Esophagus muscularis mucosa (tissue), 3 donors: Measurements from ENCODE around the gene FES.

Source experiments
- POLR2AphosphoS5 ChIP-seq, 2 donors: sonication (generic); formaldehyde crosslinking; IDR thresholded peaks; one replicate each; pipeline ENCODE4 v1.6.1; 2017; ENCODE audit warnings: antibody characterized with exemption in 2 of 2
- TF ChIP-seq, protein P1 (sequence below), 3 experiments: fragments of 200-600 bp in 2 of 3; fragments of 450-650 bp in 1 of 3; sonication (generic) in 2 of 3; IDR thresholded peaks; one replicate each; pipeline ENCODE4 v1.5.1; 2017 to 2019; ENCODE audit warnings: antibody characterized with exemption in 3 of 3, mild to moderate bottlenecking in 2 of 3, moderate library complexity in 1 of 3

GRCh38 chr15:90901175-90902039, 17.1 kb downstream of the FES start:
- no peak for TF ChIP-seq POLR2AphosphoS5 (IDR thresholded peaks at IDR 0.05)
- TF ChIP-seq, protein P1, sequence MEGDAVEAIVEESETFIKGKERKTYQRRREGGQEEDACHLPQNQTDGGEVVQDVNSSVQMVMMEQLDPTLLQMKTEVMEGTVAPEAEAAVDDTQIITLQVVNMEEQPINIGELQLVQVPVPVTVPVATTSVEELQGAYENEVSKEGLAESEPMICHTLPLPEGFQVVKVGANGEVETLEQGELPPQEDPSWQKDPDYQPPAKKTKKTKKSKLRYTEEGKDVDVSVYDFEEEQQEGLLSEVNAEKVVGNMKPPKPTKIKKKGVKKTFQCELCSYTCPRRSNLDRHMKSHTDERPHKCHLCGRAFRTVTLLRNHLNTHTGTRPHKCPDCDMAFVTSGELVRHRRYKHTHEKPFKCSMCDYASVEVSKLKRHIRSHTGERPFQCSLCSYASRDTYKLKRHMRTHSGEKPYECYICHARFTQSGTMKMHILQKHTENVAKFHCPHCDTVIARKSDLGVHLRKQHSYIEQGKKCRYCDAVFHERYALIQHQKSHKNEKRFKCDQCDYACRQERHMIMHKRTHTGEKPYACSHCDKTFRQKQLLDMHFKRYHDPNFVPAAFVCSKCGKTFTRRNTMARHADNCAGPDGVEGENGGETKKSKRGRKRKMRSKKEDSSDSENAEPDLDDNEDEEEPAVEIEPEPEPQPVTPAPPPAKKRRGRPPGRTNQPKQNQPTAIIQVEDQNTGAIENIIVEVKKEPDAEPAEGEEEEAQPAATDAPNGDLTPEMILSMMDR (IDR thresholded peaks at IDR 0.05), result no peak
